HepG2 (cell line): Measurements from ENCODE around the gene ATP5PF. TPM values are rescaled to one million over a fixed set of nuclear protein-coding genes. Genes with fewer than 3 reads are reported as not detected.

Source experiments
- ATAC-seq: fragments of 200-7000 bp; cut with Tn5 transposase; 3 replicates; pipeline ENCODE4 v1.9.1; 2020; ENCODE audit warnings: mild to moderate bottlenecking, moderate library complexity
- BruUV-seq: library from RNA; stranded (reverse); fragments of 400-500 nt; replicated peaks from 2 replicates; lab custom pipeline; 2021; lab: Mats Ljungman, UMichigan
- CTCF ChIA-PET: fragments of 300-600 bp; formaldehyde crosslinking; extraction: SDS; loops from one replicate; lab custom pipeline; 2021; ENCODE audit warnings: low total read pairs, inconsistent platforms, low intra/inter-chr PET ratio; lab: Yijun Ruan, JAX
- POLR2A ChIA-PET: fragments of 350-600 bp; sonication (Branson Sonifier 250); formaldehyde crosslinking; loops from one replicate; lab custom pipeline; 2020; ENCODE audit warnings: antibody characterized with exemption, inconsistent platforms; lab: Yijun Ruan, JAX
- DNase-seq: peaks from one replicate; pipeline ENCODE4 v3.0.0-alpha.2; 2015; ENCODE audit warnings: low spot score
- FAIRE-seq: peaks from 3 replicates; lab custom pipeline; 2011; peaks lifted over from hg19 to GRCh38; lab: Jason Lieb, UNC
- H2AFZ ChIP-seq: one replicate; pipeline ENCODE4 v1.6.1; 2011; ENCODE audit warnings: low read length, inconsistent platforms
- H3K27ac ChIP-seq: fragments of 300-600 bp; 3 replicates; pipeline ENCODE4 v1.8.0; 2011; ENCODE audit warnings: mixed run types, mild to moderate bottlenecking, mixed read lengths, low read length, inconsistent platforms; ENCODE audit not compliant: insufficient read depth; ENCODE audit errors: extremely low read length
- H3K27me3 ChIP-seq, 2 experiments: fragments of 200-600 bp in 1 of 2; 2 replicates in 1 of 2; 3 replicates in 1 of 2; pipeline versions ENCODE4 v1.6.0 to v1.8.0; 2011; ENCODE audit warnings: low read length in 2 of 2, mild to moderate bottlenecking in 2 of 2, moderate library complexity in 2 of 2, inconsistent platforms in 1 of 2; ENCODE audit not compliant: insufficient read depth in 2 of 2, control insufficient read depth in 1 of 2
- H3K36me3 ChIP-seq, 2 experiments: fragments of 200-600 bp in 1 of 2; replicated peaks in 1 of 2; 2 replicates in 1 of 2; 3 replicates in 1 of 2; pipeline versions ENCODE4 v1.5.1 to v1.8.0; 2011; ENCODE audit warnings: low read length in 2 of 2, inconsistent platforms in 1 of 2; ENCODE audit not compliant: insufficient read depth in 2 of 2, control insufficient read depth in 1 of 2
- H3K4me1 ChIP-seq: 2 replicates; pipeline ENCODE4 v1.5.1; 2012; ENCODE audit warnings: low read length, inconsistent platforms; ENCODE audit not compliant: insufficient read depth
- H3K4me2 ChIP-seq: 2 replicates; pipeline ENCODE4 v1.6.0; 2011; ENCODE audit warnings: low read depth, low read length, inconsistent platforms
- H3K4me3 ChIP-seq, 3 experiments: fragments of 200-600 bp in 1 of 3; sonication (generic), shearing (Covaris generic) in 1 of 3; replicated peaks in 1 of 3; 2 replicates each; pipeline ENCODE4 v1.5.1; 2011 to 2016; ENCODE audit warnings: low read length in 3 of 3, inconsistent platforms in 2 of 3, low read depth in 2 of 3, mild to moderate bottlenecking in 2 of 3, control low read depth in 1 of 3, mixed read lengths in 1 of 3; ENCODE audit not compliant: insufficient read depth in 1 of 3
- H3K79me2 ChIP-seq: one replicate; pipeline ENCODE4 v1.6.1; 2011; ENCODE audit warnings: low read length, inconsistent platforms; ENCODE audit not compliant: insufficient read depth
- H3K9ac ChIP-seq: 2 replicates; pipeline ENCODE4 v1.6.0; 2011; ENCODE audit warnings: mild to moderate bottlenecking, low read depth, low read length, inconsistent platforms; ENCODE audit not compliant: insufficient read depth
- H3K9me3 ChIP-seq: 2 replicates; pipeline ENCODE4 v1.5.1; 2012; ENCODE audit warnings: mild to moderate bottlenecking, low read length
- H4K20me1 ChIP-seq: 2 replicates; pipeline ENCODE4 v1.6.0; 2011; ENCODE audit warnings: inconsistent platforms, mild to moderate bottlenecking, low read length, moderate library complexity; ENCODE audit not compliant: insufficient read depth
- CEBPB ChIP-seq: IDR thresholded peaks from 2 replicates; pipeline ENCODE4 v1.6.1; 2011; ENCODE audit warnings: low read depth, low read length, improper control_type of control experiment, borderline replicate concordance
- ZKSCAN5 ChIP-seq: sonication (generic); formaldehyde crosslinking; IDR thresholded peaks from 2 replicates; pipeline ENCODE4 v1.5.1; 2020; ENCODE audit warnings: mild to moderate bottlenecking, missing genetic modification reagents
- ZMYM4 ChIP-seq: sonication (generic); formaldehyde crosslinking; IDR thresholded peaks from 2 replicates; pipeline ENCODE4 v1.8.1; 2023; ENCODE audit warnings: mild to moderate bottlenecking, missing genetic modification reagents
- ZNF451 ChIP-seq: sonication (generic); formaldehyde crosslinking; IDR thresholded peaks from 2 replicates; pipeline ENCODE4 v1.5.0; 2020; ENCODE audit warnings: mild to moderate bottlenecking, missing genetic modification reagents
- ZNF460 ChIP-seq: sonication (generic); formaldehyde crosslinking; IDR thresholded peaks from 2 replicates; pipeline ENCODE4 v1.5.1; 2020; ENCODE audit warnings: missing genetic modification reagents, mild to moderate bottlenecking, borderline replicate concordance
- ZNF550 ChIP-seq: sonication (generic); formaldehyde crosslinking; IDR thresholded peaks from 2 replicates; pipeline ENCODE4 v1.4.0; 2020; ENCODE audit warnings: mild to moderate bottlenecking, missing genetic modification reagents, borderline replicate concordance
- ZNF776 ChIP-seq: sonication (generic); formaldehyde crosslinking; IDR thresholded peaks from 2 replicates; pipeline ENCODE4 v1.4.0; 2020; ENCODE audit warnings: mild to moderate bottlenecking, missing genetic modification reagents
- WGBS: methylation state at CpG from one replicate; pipeline ENCODE4 v1.1.6; 2017; ENCODE audit warnings: low lambda C conversion rate; 5-methylcytosine and 5-hydroxymethylcytosine counted together
- in situ Hi-C: cut with HindIII; loops from 2 replicates; pipeline ENCODE4 v1.10.0; 2017; ENCODE audit warnings: low pct_unique_long_range_greater_than_20kb; ENCODE audit not compliant: extremely low pct_ligation_motif_present
- intact Hi-C: fragments of 100-400 bp; cut with micrococcal nuclease; formaldehyde crosslinking; loops from one replicate; pipeline ENCODE4 v1.10.0; 2022; ENCODE audit not compliant: unreplicated experiment
- polyA plus RNA-seq, 8 experiments: library from polyadenylated mRNA; depleted of rRNA in 3 of 8; stranded (reverse) in 7 of 8; unstranded in 1 of 8; fragments of >200 nt; fragmentation: Illumina TruSeq in 4 of 8; extraction: Trizol in 4 of 8; gene quantifications; 2 replicates each; pipeline versions ENCODE4 v1.2.1 to v1.2.3, GENCODE V29; 2011 to 2016; ENCODE audit warnings: low read depth in 4 of 8, missing spikeins in 1 of 8, mixed read lengths in 1 of 8; ENCODE audit not compliant: insufficient read depth in 1 of 8
- total RNA-seq, 5 experiments: library from RNA; depleted of rRNA; stranded (reverse); fragments of >200 nt; fragmentation: Illumina TruSeq; extraction: Trizol; gene quantifications; 2 replicates each; pipeline ENCODE4 v1.2.3, GENCODE V29; 2016; ENCODE audit warnings: low read depth in 1 of 5
- TF ChIP-seq, protein P1 (sequence below): sonication (generic); formaldehyde crosslinking; IDR thresholded peaks from 2 replicates; pipeline ENCODE4 v1.8.1; 2023; ENCODE audit warnings: mild to moderate bottlenecking, missing genetic modification reagents

The ATP5PF gene
- total and polyA plus RNA-seq, 2 of the 13 experiments (the other 11 are each of a cell fraction or from before 2014, with no cell fraction given) = 131 to 157 TPM

DNA sequence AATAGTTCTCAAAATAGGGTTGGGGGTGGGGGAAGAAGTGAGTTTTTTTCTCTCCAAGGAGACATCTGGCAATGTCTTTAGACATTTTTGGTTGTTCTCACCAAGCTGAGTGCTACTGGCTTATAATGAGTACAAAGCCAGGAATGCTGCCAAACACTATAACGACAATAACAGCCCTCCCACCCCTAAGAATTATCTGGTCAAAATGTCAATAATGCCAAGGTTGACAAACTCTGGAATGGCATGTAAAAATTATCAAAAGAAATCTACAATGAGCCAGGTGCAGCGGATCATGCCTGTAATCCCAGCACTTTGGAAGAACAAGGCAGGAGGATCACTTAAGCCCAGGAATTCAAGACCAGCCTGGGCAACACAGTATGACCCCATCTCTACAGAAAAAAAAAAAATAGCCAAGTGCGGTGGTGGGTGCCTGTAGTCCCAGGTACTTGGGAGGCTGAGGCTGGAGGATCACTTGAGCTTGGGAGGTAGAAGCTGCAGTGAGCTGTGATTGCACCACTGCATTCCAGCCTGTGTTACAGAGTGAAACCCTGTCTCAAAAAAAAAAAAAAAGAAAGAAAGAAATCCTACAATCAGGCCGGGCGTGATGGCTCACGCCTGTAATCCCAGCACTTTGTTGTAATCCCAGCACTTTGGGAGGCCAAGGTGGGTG lies 2.5 kb downstream of the ATP5PF start:
- no peaks in the 10 kb centered on the region; a peak in 1 of 5 replicates for H3K27me3 ChIP-seq
- H3K4me1 ChIP-seq = peaks cover 29% of the 10 kb centered on the region
- peaks cover 10 to 34% of the 10 kb centered on the region in 2 experiments for H3K36me3 ChIP-seq
- CTCF ChIA-PET = no interaction called here
- H3K4me2 ChIP-seq = peak overlapping the region; percentile 92
- no peak for TF ChIP-seq ZMYM4
- no peak for TF ChIP-seq ZNF776
- TF ChIP-seq ZNF451 (CRISPR knock-in tag) = no peak
- TF ChIP-seq ZNF550 (CRISPR knock-in tag) = 0 out of 2 replicates have a peak, but pooled peaks have one; percentile 34
- 0 out of 2 replicates have a peak, but pooled peaks have one; percentile 33 for TF ChIP-seq CEBPB
- peak; percentile 75 for TF ChIP-seq ZNF460 (CRISPR knock-in tag)
- H3K79me2 ChIP-seq = peaks cover 54% of the 10 kb centered on the region
- POLR2A ChIA-PET = no interaction called here
- no peak for ATAC-seq
- no peak for DNase-seq
- no peaks in the 10 kb centered on the region for H3K9me3 ChIP-seq
- no peak overlapping the region for H3K4me3 ChIP-seq
- no TSS peak for BruUV-seq
- in situ Hi-C loops (loop anchor here (5.0 kb wide), 1 partner anchor 125 kb away; the partner anchor contains the start of gene MRPL39), intact Hi-C loops (loop anchor here (5.0 kb wide), 1 partner anchor 265 kb away; no protein-coding TSS in a partner anchor)
- H3K9ac ChIP-seq = no peak overlapping the region
- no peak for FAIRE-seq
- peaks cover 16% of the 10 kb centered on the region; the same call in 1 of the 2 replicates for H4K20me1 ChIP-seq
- no peak overlapping the region for H2AFZ ChIP-seq
- WGBS = 98% methylated on average over 6 of the region's 6 CpGs
- peak overlapping the region; percentile 8 for H3K27ac ChIP-seq

DNA sequence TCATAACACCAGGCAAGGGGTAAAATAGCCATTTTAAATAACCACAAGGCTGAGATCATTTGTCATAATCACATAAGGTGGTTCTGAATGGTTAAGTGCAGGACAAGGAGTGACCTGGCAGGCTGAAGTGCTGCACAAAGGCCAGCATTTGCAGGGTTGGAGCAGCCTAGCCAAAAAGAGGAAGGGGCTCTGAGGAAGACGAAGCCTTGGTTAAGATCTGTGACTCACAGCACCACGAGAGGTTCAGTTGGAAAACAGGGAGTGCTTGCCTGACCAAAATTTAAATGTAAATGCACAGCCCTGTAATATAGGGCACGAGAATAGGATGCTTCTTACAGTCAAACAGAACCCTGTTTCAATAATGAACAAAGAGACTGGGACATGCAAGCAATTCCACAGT lies 12.1 kb downstream of the ATP5PF start:
- no peaks in the 10 kb centered on the region for H3K79me2 ChIP-seq
- 97% methylated on average over 3 of the region's 3 CpGs for WGBS
- H3K27me3 ChIP-seq = no peaks in the 10 kb centered on the region
- DNase-seq = no peak
- ATAC-seq = no peak
- intact Hi-C loops (no loop called here), in situ Hi-C loops (no loop called here)
- no peaks in the 10 kb centered on the region for H3K4me1 ChIP-seq
- no peaks in the 10 kb centered on the region for H3K9me3 ChIP-seq
- CTCF ChIA-PET = no interaction called here
- FAIRE-seq = no peak
- H2AFZ ChIP-seq = no peak overlapping the region
- no peak overlapping the region for H3K9ac ChIP-seq
- BruUV-seq = no TSS peak
- H3K4me2 ChIP-seq = no peak overlapping the region
- POLR2A ChIA-PET = interaction anchor here (2.2 kb wide), 1 partner anchor 12 kb away, joined by 8 read pairs; the partner anchor contains the start of genes ATP5PF and GABPA
- peaks cover 14 to 54% of the 10 kb centered on the region in 2 experiments for H3K36me3 ChIP-seq
- no peaks in the 10 kb centered on the region for H4K20me1 ChIP-seq
- no peak overlapping the region for H3K4me3 ChIP-seq
- H3K27ac ChIP-seq = no peak overlapping the region
- TF ChIP-seq, protein P1, sequence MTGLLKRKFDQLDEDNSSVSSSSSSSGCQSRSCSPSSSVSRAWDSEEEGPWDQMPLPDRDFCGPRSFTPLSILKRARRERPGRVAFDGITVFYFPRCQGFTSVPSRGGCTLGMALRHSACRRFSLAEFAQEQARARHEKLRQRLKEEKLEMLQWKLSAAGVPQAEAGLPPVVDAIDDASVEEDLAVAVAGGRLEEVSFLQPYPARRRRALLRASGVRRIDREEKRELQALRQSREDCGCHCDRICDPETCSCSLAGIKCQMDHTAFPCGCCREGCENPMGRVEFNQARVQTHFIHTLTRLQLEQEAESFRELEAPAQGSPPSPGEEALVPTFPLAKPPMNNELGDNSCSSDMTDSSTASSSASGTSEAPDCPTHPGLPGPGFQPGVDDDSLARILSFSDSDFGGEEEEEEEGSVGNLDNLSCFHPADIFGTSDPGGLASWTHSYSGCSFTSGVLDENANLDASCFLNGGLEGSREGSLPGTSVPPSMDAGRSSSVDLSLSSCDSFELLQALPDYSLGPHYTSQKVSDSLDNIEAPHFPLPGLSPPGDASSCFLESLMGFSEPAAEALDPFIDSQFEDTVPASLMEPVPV = no peak
- TF ChIP-seq ZKSCAN5 = no peak
